ENCODE data around the gene FRAS1.

The FRAS1 gene

DNA sequence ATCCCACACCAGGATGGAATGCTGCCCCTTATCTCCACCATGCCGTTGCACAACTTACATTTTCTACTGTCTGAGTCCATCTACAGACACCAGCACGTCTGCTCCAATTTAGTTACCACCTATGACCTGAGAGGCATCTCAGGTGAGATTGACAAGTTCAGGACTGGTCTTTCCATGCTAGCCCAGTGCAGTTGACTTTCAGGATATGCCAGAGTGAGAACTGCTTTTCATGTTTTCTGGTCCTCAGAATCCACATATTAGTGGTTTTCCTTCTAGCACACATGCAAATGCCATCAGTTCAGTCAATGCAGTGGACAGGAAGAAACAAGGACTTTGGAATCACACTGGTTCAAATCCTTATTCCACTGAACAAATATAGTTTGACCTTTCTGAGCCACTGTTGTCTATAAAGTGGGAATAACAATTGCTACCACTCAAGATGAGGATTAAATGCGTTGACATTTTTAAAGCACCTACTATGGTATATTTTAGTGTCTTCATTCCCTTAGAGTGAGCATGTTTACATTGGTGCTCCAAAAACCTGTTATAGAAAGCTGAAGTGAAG is 456.4 kb downstream of the FRAS1 start:
- no peak for TF ChIP-seq GATA2 (IDR thresholded peaks at IDR 0.05; ENCODE audit: low read depth, low read length)
- TF ChIP-seq GATA3 (IDR thresholded peaks at IDR 0.05; ENCODE audit: low read depth, low read length): no peak

DNA sequence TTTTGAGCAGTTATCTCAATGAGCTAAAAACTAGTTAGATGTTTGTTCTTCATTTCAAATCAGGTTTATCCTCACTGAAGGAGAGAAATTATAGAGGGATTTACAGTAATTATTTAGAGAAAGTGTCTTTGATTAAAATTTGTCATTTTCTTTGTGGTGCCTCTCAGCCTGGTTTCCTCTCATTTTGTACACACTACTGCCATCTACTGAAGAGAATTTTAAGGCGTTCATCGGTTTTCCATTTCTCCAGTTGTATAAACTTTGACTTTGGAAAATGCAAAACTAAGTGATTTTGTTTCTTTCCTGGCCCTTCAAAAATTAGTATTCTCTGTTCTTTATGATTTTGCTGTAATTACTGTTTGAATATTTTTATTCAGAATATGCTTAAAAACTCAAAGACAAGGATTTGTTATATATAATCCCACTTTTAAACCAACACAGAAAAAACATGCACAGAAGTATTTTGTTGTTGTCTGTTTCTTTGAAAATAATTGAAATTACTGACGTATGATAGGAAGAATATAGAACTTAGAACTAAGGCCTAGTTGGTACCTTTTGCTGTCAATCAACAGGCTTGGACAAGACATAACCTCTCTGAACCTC is 460.0 kb downstream of the FRAS1 start:
- TF ChIP-seq GATA3 (IDR thresholded peaks at IDR 0.05; ENCODE audit: low read depth, low read length) (no peak), GATA2 (IDR thresholded peaks at IDR 0.05; ENCODE audit: low read depth, low read length) (no peak)

DNA sequence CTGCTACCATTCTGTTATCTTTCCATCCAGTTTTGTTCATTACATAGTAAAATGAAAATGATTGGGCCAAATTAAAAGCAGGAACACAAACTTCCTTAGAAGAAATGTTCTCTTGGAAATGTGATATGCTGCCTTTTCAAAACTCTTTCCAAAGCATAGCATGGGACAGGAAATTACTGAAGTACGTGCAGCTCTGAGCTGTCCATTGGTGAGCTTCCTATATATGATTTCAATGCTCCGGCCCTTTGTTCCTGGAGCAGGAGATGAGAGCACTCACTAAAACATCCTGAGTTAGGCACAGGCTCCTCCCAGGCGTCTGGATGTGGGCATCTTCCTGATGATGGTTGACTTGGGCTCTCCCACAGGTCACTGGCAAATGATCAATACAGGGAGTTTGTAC is 461.4 kb downstream of the FRAS1 start:
- TF ChIP-seq GATA3 (IDR thresholded peaks at IDR 0.05; ENCODE audit: low read depth, low read length) (no peak), GATA2 (IDR thresholded peaks at IDR 0.05; ENCODE audit: low read depth, low read length) (no peak)

DNA sequence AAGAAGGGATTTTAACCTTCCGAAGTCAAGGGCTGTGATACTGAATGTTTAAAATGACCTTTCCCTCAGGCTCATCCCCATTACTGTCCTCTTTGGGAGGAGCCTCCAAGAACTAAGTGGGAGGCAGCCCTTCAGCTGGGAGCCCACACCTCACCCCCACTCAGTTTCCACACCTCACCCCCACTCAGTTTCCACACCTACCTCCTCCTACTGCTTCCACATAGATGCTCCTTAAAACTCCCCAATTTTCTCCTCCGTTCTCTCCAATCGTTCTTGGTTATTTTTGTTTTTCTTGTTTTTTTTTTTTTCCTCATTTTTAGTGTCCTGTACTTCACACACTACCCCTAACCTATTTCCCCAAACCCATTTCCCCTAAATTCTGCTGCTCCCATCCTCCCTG is 462.8 kb downstream of the FRAS1 start:
- TF ChIP-seq GATA3 (IDR thresholded peaks at IDR 0.05; ENCODE audit: low read depth, low read length) (no peak), GATA2 (IDR thresholded peaks at IDR 0.05; ENCODE audit: low read depth, low read length) (no peak)

DNA sequence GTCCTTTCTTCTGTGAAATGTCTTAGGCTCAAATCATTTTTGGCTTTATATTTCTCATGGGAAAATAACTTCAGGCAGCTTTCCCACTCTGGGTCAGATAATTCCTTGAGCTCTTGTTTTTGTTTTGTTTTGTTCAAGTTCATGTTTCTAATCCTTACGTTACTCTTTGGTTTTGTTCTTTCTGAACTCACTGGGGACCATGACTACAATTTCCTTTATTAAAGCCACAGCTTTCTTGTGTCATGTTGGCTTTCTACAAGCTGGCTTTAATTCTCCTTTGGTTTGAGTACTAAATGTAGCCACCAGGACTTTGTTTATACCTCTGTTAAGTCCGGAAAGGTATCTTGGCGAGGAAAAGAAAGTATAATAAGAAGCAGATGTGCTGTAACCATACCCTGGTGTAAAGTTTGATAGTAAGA is 463.7 kb downstream of the FRAS1 start:
- no peak for TF ChIP-seq GATA2 (IDR thresholded peaks at IDR 0.05; ENCODE audit: low read depth, low read length)
- TF ChIP-seq GATA3 (IDR thresholded peaks at IDR 0.05; ENCODE audit: low read depth, low read length): no peak

DNA sequence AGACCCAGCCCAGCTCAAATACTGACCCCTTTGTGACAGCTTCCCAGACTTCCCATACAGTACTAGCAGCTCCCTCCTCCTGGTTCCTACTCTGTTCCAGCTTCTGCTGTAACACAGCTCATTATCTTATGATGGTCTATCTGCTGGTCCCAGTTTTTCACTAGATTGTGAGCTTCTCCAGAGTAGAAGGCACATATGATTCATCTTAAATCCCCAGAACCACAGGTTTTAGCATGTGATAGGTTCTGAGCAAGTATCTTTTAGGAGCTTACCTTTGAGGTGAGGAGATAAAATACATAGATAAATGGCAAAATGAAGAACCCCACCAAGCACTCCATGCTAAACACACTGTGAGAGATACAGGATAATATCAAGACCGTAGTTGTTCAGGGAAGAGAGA is 466.9 kb downstream of the FRAS1 start:
- TF ChIP-seq GATA2 (IDR thresholded peaks at IDR 0.05; ENCODE audit: low read depth, low read length): no peak

DNA sequence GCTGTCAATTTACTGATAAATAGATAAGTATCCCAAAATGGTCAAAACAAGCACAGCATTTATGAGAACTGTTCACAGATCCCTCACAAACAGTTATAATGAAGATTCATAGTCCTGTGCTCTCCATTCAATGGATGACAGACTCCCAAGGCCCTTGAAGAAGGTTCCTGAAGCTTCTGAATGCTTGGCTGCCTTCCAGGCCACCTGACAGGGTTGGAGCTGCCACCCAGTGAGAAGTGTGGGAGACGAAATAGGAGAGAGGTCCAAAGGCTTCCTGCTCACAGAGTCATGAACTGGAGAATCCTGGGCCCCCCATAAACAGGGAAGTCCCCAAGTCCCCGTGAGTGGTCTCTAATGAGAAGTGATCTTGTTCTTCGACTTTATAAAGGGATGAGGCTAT is 468.4 kb downstream of the FRAS1 start:
- TF ChIP-seq GATA2 (IDR thresholded peaks at IDR 0.05; ENCODE audit: low read depth, low read length): no peak
- TF ChIP-seq GATA3 (IDR thresholded peaks at IDR 0.05; ENCODE audit: low read depth, low read length): no peak

DNA sequence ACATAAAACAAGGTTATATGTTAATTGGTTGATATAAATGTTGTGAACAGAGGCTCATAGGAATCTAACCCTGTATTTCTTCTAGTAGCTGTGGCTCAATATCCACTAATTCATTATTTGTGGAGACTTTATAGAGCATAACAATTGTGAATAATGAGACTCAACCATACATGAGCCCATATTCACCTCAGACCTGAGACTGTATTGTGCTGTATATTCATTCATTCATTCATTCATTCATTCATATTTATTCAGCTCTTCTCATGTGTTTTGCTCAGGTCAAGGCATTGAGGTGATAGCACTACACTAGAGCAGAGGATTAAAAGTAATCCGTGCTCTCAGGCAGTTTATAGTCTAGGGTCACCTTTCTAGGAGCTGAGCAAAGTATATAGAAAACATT is 470.0 kb downstream of the FRAS1 start:
- TF ChIP-seq GATA2 (IDR thresholded peaks at IDR 0.05; ENCODE audit: low read depth, low read length) (no peak), GATA3 (IDR thresholded peaks at IDR 0.05; ENCODE audit: low read depth, low read length) (no peak)

DNA sequence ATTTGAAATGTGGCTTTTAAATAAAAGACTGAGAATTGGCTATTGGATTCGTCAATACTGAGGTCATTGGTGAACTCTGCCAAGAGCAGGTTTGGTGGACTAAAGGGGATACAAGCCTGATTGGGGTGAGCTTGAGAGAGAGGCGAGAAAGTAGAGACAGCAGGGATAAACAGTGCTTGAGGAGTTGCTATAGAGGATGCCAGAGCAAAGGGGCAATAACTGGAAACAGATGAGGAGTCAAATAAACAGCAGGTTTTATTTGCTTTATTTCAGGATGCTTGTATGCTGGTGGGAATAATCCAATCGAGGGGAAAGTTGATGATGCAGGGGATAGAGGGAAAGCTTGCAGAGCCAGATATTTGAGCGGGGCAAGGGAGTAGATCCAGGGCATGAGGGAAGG is 470.4 kb downstream of the FRAS1 start:
- TF ChIP-seq GATA3 (IDR thresholded peaks at IDR 0.05; ENCODE audit: low read depth, low read length) (no peak), GATA2 (IDR thresholded peaks at IDR 0.05; ENCODE audit: low read depth, low read length) (no peak)

DNA sequence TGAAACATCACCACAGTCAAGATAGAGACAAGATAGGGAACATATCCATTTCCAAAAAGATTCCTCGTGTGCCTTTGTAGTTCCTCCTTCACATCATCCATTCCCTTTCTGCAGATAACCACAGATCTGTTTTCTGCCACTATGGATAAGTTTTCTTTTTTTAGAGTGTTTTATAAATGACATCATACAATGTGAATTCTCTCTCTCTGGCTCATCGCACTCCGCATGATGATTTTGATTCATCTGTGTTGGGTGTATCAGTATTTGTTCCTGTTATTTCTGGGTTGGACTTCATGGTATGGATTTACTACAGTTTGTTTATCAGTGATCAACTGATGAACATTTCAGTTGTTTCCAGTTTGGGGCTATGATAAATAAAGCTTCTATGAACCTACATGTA is 471.2 kb downstream of the FRAS1 start:
- no peak for TF ChIP-seq GATA3 (IDR thresholded peaks at IDR 0.05; ENCODE audit: low read depth, low read length)

DNA sequence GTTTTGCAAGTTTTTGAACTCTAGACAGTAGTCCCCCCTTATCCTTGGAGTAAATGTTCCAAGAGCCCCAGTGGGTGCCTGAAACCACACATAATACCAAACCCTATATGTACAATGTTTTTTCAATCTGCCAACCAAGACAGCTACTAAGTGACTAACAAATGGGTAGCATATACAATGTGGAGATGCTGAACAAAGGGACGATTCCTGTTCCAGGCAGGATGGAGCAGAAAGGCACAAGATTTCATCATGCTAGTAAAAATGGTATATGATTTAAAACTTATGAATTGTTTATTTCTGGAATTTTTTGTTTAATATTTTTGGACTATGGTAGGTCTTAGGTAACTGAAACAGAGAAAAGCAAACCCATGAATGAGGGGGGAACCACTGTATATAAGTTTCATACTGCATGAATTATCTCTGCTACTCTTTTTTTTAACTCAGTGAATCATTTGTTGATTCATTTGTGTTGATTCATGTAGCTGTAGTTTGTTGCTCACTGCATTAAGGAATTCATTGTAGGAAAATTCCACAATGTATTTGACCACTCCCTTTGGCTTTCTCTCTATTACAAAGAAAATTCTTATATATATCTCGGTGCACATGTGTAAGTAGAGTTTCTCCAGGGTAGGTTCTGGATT is 472.6 kb downstream of the FRAS1 start:
- no peak for TF ChIP-seq GATA3 (IDR thresholded peaks at IDR 0.05; ENCODE audit: low read depth, low read length)
- TF ChIP-seq GATA2 (IDR thresholded peaks at IDR 0.05; ENCODE audit: low read depth, low read length): no peak

DNA sequence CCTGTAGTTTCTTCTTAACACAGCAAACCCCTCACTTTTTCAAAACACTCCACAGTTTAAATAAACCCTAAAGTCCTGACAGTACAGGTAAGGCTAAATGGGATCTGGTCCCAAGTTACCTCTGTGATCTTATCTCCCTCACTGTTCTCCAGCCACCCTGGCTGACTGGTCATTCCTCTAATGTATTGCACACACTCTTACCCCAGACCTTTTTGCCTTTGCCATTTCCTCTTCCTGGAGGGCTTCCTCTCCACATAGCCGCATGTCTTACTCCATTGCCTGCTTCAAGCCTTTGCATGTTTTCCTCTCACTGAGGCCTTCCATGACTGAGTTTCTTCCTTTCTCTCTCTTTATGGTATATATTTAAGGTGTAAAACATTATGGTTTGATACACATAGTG is 474.9 kb downstream of the FRAS1 start:
- TF ChIP-seq GATA3 (IDR thresholded peaks at IDR 0.05; ENCODE audit: low read depth, low read length) (no peak), GATA2 (IDR thresholded peaks at IDR 0.05; ENCODE audit: low read depth, low read length) (no peak)

DNA sequence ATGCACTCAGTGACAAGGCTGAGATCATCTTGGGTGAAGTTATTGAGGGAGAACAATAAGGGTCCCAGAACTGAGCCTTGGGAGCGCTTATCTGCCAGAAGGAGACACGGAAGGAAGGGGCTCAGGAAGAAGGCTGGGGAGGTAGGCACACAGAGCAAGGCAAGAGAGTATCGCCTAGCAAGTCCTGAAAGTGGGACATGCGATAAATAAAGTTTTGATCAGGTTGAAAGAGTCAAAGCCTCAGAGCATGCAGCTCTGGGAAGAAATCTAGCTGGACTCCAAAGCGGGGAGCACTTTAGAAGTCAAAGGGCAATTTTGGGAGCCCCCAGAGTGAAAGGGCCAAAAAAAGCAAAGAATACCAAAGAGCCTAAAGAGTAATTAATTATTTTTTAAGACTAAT is 476.7 kb downstream of the FRAS1 start:
- TF ChIP-seq GATA2 (IDR thresholded peaks at IDR 0.05; ENCODE audit: low read depth, low read length) (no peak), GATA3 (IDR thresholded peaks at IDR 0.05; ENCODE audit: low read depth, low read length) (no peak)

DNA sequence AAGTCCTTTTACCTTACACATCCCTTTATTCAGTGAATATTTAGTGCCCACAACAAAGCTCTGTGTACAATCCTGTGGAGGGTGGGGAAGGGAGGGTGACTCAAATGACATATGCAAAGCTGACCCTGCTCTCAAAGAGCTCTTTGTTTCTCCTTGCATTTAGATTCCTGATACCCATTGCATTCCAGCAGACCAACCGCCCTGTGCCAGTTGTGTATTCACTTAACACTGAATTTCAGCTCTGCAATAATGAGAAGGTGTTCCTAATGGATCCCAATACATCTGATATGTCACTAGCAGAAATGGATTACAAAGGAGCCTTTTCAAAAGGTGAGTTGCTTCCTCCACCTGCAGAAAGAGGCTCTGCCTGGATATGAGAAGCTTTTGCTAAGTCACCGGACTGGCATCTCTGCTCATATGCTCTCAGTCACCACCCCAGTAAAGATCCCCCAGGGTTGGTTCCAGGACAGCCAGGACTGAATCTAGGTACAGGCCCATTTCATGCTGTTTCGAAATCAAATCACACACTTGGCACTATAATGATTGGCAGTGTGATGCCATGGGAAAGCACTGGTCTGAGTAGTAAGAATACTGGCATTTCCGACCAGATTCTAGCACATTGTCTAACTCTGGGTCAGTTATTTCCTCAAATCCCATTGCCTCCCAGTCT is 477.3 kb downstream of the FRAS1 start:
- no peak for TF ChIP-seq GATA3 (IDR thresholded peaks at IDR 0.05; ENCODE audit: low read depth, low read length)
- TF ChIP-seq GATA2 (IDR thresholded peaks at IDR 0.05; ENCODE audit: low read depth, low read length): no peak

DNA sequence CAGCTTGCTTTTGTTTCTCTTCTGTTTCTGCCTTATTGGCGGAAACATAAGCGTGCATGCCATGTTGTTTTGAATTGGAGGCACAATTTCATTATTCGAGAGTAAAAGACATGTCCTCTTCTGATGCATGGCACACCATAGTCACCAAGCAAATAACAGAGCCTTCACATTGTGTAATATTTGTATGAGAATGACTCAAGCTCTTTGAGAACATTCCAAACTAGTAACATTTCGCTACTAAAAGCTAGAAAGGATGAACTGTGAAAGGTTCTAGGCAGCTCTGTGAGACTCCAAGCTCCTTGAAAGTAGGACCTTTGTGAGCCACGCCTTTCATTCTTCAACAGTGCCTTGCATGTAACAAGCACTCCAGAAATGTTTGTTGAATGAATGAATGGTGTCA is 485.2 kb downstream of the FRAS1 start:
- TF ChIP-seq GATA2 (IDR thresholded peaks at IDR 0.05; ENCODE audit: low read depth, low read length) (no peak), GATA3 (IDR thresholded peaks at IDR 0.05; ENCODE audit: low read depth, low read length) (no peak)
